CD8-positive, alpha-beta memory T cell (primary cell): ENCODE measurements around the gene GOLGA8B. TPM values are rescaled to one million over a fixed set of nuclear protein-coding genes. Genes with fewer than 3 reads are reported as not detected.
"Not testable (repeated sequence)": the region's sequence is repeated elsewhere in the genome, so short reads cannot be mapped to it uniquely, and the experiment has no call there.

Source experiments
- CTCF ChIA-PET: fragments of 350-600 bp; sonication (Branson Sonifier 250); formaldehyde crosslinking; loops from one replicate; lab custom pipeline; 2021; ENCODE audit warnings: antibody characterized with exemption; lab: Charles Lee
- POLR2A ChIA-PET: fragments of 350-600 bp; sonication (Branson Sonifier 250); formaldehyde crosslinking; loops from one replicate; lab custom pipeline; 2021; ENCODE audit warnings: antibody characterized with exemption; lab: Charles Lee
- DNase-seq, 5 donors: peaks; one replicate each; pipeline versions ENCODE4 v3.0.0 to v3.0.0-alpha.2; 2020 to 2022; ENCODE audit warnings: mixed read lengths in 1 of 5
- H3K27ac ChIP-seq: one replicate; pipeline ENCODE4 v1.7.0; 2013; ENCODE audit warnings: low read depth, mild to moderate bottlenecking, low read length, moderate library complexity
- H3K27me3 ChIP-seq: 2 replicates; pipeline ENCODE4 v1.7.0; 2013; ENCODE audit warnings: low read length, mild to moderate bottlenecking; ENCODE audit not compliant: insufficient read depth, poor library complexity, severe bottlenecking
- H3K36me3 ChIP-seq: 2 replicates; pipeline ENCODE4 v1.7.0; 2013; ENCODE audit warnings: mild to moderate bottlenecking, low read length, moderate library complexity; ENCODE audit not compliant: insufficient read depth
- H3K4me1 ChIP-seq: 2 replicates; pipeline ENCODE4 v1.7.0; 2013; ENCODE audit warnings: mild to moderate bottlenecking, low read length, moderate library complexity; ENCODE audit not compliant: insufficient read depth
- H3K4me3 ChIP-seq: 2 replicates; pipeline ENCODE4 v1.7.0; 2013; ENCODE audit warnings: mild to moderate bottlenecking, low read length
- H3K9me3 ChIP-seq: 2 replicates; pipeline ENCODE4 v1.7.0; 2013; ENCODE audit warnings: mild to moderate bottlenecking, low read length
- H3K27ac Mint-ChIP-seq, 8 donors: one replicate each; pipeline ENCODE4 v1.8.0; 2020 to 2021; ENCODE audit warnings: mixed read lengths in 8 of 8, mild to moderate bottlenecking in 6 of 8, inconsistent platforms in 3 of 8, moderate library complexity in 3 of 8
- H3K27me3 Mint-ChIP-seq, 2 donors: one replicate each; pipeline ENCODE4 v1.8.0; 2020 to 2021; ENCODE audit warnings: mixed read lengths in 2 of 2, mild to moderate bottlenecking in 1 of 2, moderate library complexity in 1 of 2
- H3K36me3 Mint-ChIP-seq, 3 donors: one replicate each; pipeline ENCODE4 v1.8.0; 2020 to 2021; ENCODE audit warnings: mixed read lengths in 3 of 3, inconsistent platforms in 1 of 3, mild to moderate bottlenecking in 1 of 3
- H3K4me1 Mint-ChIP-seq, 3 donors: one replicate each; pipeline ENCODE4 v1.8.0; 2020 to 2021; ENCODE audit warnings: mixed read lengths in 3 of 3, inconsistent platforms in 1 of 3, mild to moderate bottlenecking in 1 of 3
- H3K4me3 Mint-ChIP-seq, 7 donors: one replicate each; pipeline ENCODE4 v1.8.0; 2020 to 2021; ENCODE audit warnings: mixed read lengths in 7 of 7, mild to moderate bottlenecking in 6 of 7, moderate library complexity in 4 of 7, inconsistent platforms in 2 of 7
- H3K9me3 Mint-ChIP-seq, 5 donors: one replicate each; pipeline ENCODE4 v1.8.0; 2020 to 2022; ENCODE audit warnings: mixed read lengths in 5 of 5, mild to moderate bottlenecking in 3 of 5, moderate library complexity in 2 of 5, inconsistent platforms in 1 of 5
- polyA plus RNA-seq: library from polyadenylated mRNA; unstranded; fragments of 300-500 nt; fragmentation: Illumina TruSeq; gene quantifications from one replicate; pipeline ENCODE4 v1.2.3, GENCODE V29; 2021
- total RNA-seq, 2 experiments: library from RNA; stranded (reverse); gene quantifications; one replicate each; pipeline ENCODE4 v1.2.3, GENCODE V29; 2021

GOLGA8B gene
- total RNA-seq (100 to 1,000 TPM; 132 to 136 TPM), polyA plus RNA-seq (4.7 TPM)

- H3K4me3 ChIP-seq = peak within 1 kb of the TSS; percentile 74
These were observed at the start of gene GOLGA8B for GRCh38 chr15:34583399-34584329. GOLGA8B (minus strand) TSS chr15:34583651; CDS start chr15:34535912, 47,739 bp downstream.

GRCh38 chr15:34633165-34633564 is 49.7 kb upstream of the GOLGA8B start:
- H3K36me3 ChIP-seq, CTCF ChIA-PET, H3K36me3 Mint-ChIP-seq, H3K4me3 Mint-ChIP-seq, POLR2A ChIA-PET, H3K27me3 ChIP-seq, H3K27ac ChIP-seq, H3K9me3 ChIP-seq, H3K9me3 Mint-ChIP-seq, H3K4me1 Mint-ChIP-seq, H3K4me1 ChIP-seq, H3K27ac Mint-ChIP-seq, H3K4me3 ChIP-seq, DNase-seq: not testable (repeated sequence)
- H3K27me3 Mint-ChIP-seq = peaks cover 0 to 13% of the 10 kb centered on the region in 2 donors

More at GRCh38 chr15:34583399-34584329, at the start of gene GOLGA8B:
- Histone ChIP-seq H3K27me3 (no peaks in the 10 kb centered on the region), H3K4me1 (peaks cover 21% of the 10 kb centered on the region), H3K27ac (peak within 1 kb of the TSS; percentile 54), H3K36me3 (no peaks in the 10 kb centered on the region), H3K9me3 (no peaks in the 10 kb centered on the region)
- POLR2A ChIA-PET = interaction anchor here (0.9 to 1.6 kb wide), 6 partner anchors 68 to 247 kb away, joined by 3 to 9 read pairs (median 5); partner anchors contain the start of genes GOLGA8A, LPCAT4 and SLC12A6
- no peaks in the 10 kb centered on the region for H3K9me3 Mint-ChIP-seq
- H3K4me3 Mint-ChIP-seq = peak within 1 kb of the TSS; percentile 86 to 97 (median 88)
- peak within 1 kb of the TSS; percentile 54 to 95 (median 71) for H3K27ac Mint-ChIP-seq
- DNase-seq = peak; percentile 71 to 87 (median 82)
- peaks cover 31 to 48% (median 35%) of the 10 kb centered on the region in 3 donors for H3K4me1 Mint-ChIP-seq
- CTCF ChIA-PET = interaction anchor here (0.7 to 1.3 kb wide), 5 partner anchors 146 to 342 kb away, joined by 3 to 6 read pairs (median 3); partner anchors contain the start of genes GOLGA8A, LPCAT4 and SLC12A6
- H3K36me3 Mint-ChIP-seq = peaks cover 0 to 2% (median 0%) of the 10 kb centered on the region in 3 donors
- peaks cover 9 to 12% of the 10 kb centered on the region in 2 donors for H3K27me3 Mint-ChIP-seq

GRCh38 chr15:34628577-34629152 is 45.2 kb upstream of the GOLGA8B start:
- no peaks in the 10 kb centered on the region for H3K27me3 ChIP-seq
- Mint-ChIP-seq H3K4me3 (no peak overlapping the region), H3K36me3 (no peaks in the 10 kb centered on the region), H3K27me3 (peaks cover 9 to 39% of the 10 kb centered on the region in 2 donors), H3K27ac (no peak overlapping the region), H3K4me1 (no peaks in the 10 kb centered on the region), H3K9me3 (peaks cover 5 to 11% (median 7%) of the 10 kb centered on the region in 5 donors)
- no peaks in the 10 kb centered on the region for H3K4me1 ChIP-seq
- no peak for DNase-seq
- H3K36me3 ChIP-seq = no peaks in the 10 kb centered on the region
- CTCF ChIA-PET = no interaction called here
- H3K4me3 ChIP-seq = no peak overlapping the region
- H3K9me3 ChIP-seq = no peaks in the 10 kb centered on the region
- no peak overlapping the region for H3K27ac ChIP-seq
- POLR2A ChIA-PET = no interaction called here

- Mint-ChIP-seq H3K36me3 (no peaks in the 10 kb centered on the region), H3K4me3 (no peak overlapping the region), H3K27me3 (peaks cover 12 to 63% of the 10 kb centered on the region in 2 donors), H3K27ac (no peak overlapping the region), H3K9me3 (peaks cover 3 to 5% (median 5%) of the 10 kb centered on the region in 5 donors), H3K4me1 (no peaks in the 10 kb centered on the region)
- Histone ChIP-seq H3K9me3 (no peaks in the 10 kb centered on the region), H3K36me3 (no peaks in the 10 kb centered on the region), H3K4me1 (no peaks in the 10 kb centered on the region), H3K4me3 (no peak overlapping the region), H3K27ac (no peak overlapping the region), H3K27me3 (peaks cover 3% of the 10 kb centered on the region)
- ChIA-PET POLR2A (no interaction called here), CTCF (no interaction called here)
- DNase-seq = no peak
These were observed 41.6 kb upstream of the GOLGA8B start for GRCh38 chr15:34625007-34625406.

- no peaks in the 10 kb centered on the region for H3K4me1 Mint-ChIP-seq
- ChIA-PET CTCF (no interaction called here), POLR2A (no interaction called here)
- no peak for DNase-seq
- H3K27ac Mint-ChIP-seq = no peak overlapping the region
- no peaks in the 10 kb centered on the region for H3K9me3 ChIP-seq
- no peak overlapping the region for H3K4me3 Mint-ChIP-seq
- peaks cover 3% of the 10 kb centered on the region for H3K27me3 ChIP-seq
- H3K4me1 ChIP-seq = no peaks in the 10 kb centered on the region
- H3K9me3 Mint-ChIP-seq = peaks cover 0 to 1% (median under 1%) of the 10 kb centered on the region in 5 donors
- H3K4me3 ChIP-seq = no peak overlapping the region
- no peak overlapping the region for H3K27ac ChIP-seq
- H3K36me3 Mint-ChIP-seq = no peaks in the 10 kb centered on the region
- peaks cover 16 to 65% of the 10 kb centered on the region in 2 donors for H3K27me3 Mint-ChIP-seq
- H3K36me3 ChIP-seq = no peaks in the 10 kb centered on the region
These were observed 38.2 kb upstream of the GOLGA8B start for GRCh38 chr15:34621675-34622074.

GRCh38 chr15:34620814-34621213 is 37.4 kb upstream of the GOLGA8B start:
- no peak overlapping the region for H3K4me3 Mint-ChIP-seq
- Histone ChIP-seq H3K9me3 (no peaks in the 10 kb centered on the region), H3K27ac (no peak overlapping the region), H3K36me3 (no peaks in the 10 kb centered on the region), H3K27me3 (peaks cover 3% of the 10 kb centered on the region), H3K4me3 (no peak overlapping the region), H3K4me1 (no peaks in the 10 kb centered on the region)
- CTCF ChIA-PET = no interaction called here
- H3K9me3 Mint-ChIP-seq = no peaks in the 10 kb centered on the region
- no peaks in the 10 kb centered on the region for H3K36me3 Mint-ChIP-seq
- H3K4me1 Mint-ChIP-seq = no peaks in the 10 kb centered on the region
- DNase-seq = no peak
- peaks cover 16 to 66% of the 10 kb centered on the region in 2 donors for H3K27me3 Mint-ChIP-seq
- POLR2A ChIA-PET = no interaction called here
- H3K27ac Mint-ChIP-seq = no peak overlapping the region

GRCh38 chr15:34620142-34620541 is 36.7 kb upstream of the GOLGA8B start:
- no peaks in the 10 kb centered on the region for H3K36me3 ChIP-seq
- no peaks in the 10 kb centered on the region for H3K9me3 ChIP-seq
- POLR2A ChIA-PET = no interaction called here
- H3K4me1 Mint-ChIP-seq = no peaks in the 10 kb centered on the region
- H3K27ac Mint-ChIP-seq = no peak overlapping the region
- H3K36me3 Mint-ChIP-seq = no peaks in the 10 kb centered on the region
- CTCF ChIA-PET = no interaction called here
- H3K9me3 Mint-ChIP-seq = no peaks in the 10 kb centered on the region
- no peak overlapping the region for H3K27ac ChIP-seq
- no peaks in the 10 kb centered on the region for H3K4me1 ChIP-seq
- H3K4me3 Mint-ChIP-seq = no peak overlapping the region
- peaks cover 3% of the 10 kb centered on the region for H3K27me3 ChIP-seq
- no peak overlapping the region for H3K4me3 ChIP-seq
- H3K27me3 Mint-ChIP-seq = peaks cover 16 to 66% of the 10 kb centered on the region in 2 donors
- DNase-seq = no peak

GRCh38 chr15:34619151-34619550 is 35.7 kb upstream of the GOLGA8B start:
- Histone ChIP-seq H3K4me1 (no peaks in the 10 kb centered on the region), H3K9me3 (no peaks in the 10 kb centered on the region), H3K36me3 (no peaks in the 10 kb centered on the region), H3K27ac (no peak overlapping the region), H3K27me3 (peaks cover 3% of the 10 kb centered on the region), H3K4me3 (no peak overlapping the region)
- CTCF ChIA-PET = no interaction called here
- POLR2A ChIA-PET = no interaction called here
- Mint-ChIP-seq H3K27me3 (peaks cover 16 to 60% of the 10 kb centered on the region in 2 donors), H3K9me3 (no peaks in the 10 kb centered on the region), H3K4me1 (no peaks in the 10 kb centered on the region), H3K27ac (no peak overlapping the region), H3K4me3 (no peak overlapping the region), H3K36me3 (no peaks in the 10 kb centered on the region)
- DNase-seq = no peak
